HepG2 (cell line): ENCODE measurements around the gene KDM4B. TPM values are rescaled to one million over a fixed set of nuclear protein-coding genes. Genes with fewer than 3 reads are reported as not detected.

Experiments
- ATAC-seq: fragments of 200-7000 bp; cut with Tn5 transposase; 3 replicates; pipeline ENCODE4 v1.9.1; 2020; ENCODE audit warnings: mild to moderate bottlenecking, moderate library complexity
- BruUV-seq: library from RNA; stranded (reverse); fragments of 400-500 nt; replicated peaks from 2 replicates; lab custom pipeline; 2021; lab: Mats Ljungman, UMichigan
- CTCF ChIA-PET: fragments of 300-600 bp; formaldehyde crosslinking; extraction: SDS; loops from one replicate; lab custom pipeline; 2021; ENCODE audit warnings: low total read pairs, inconsistent platforms, low intra/inter-chr PET ratio; lab: Yijun Ruan, JAX
- POLR2A ChIA-PET: fragments of 350-600 bp; sonication (Branson Sonifier 250); formaldehyde crosslinking; loops from one replicate; lab custom pipeline; 2020; ENCODE audit warnings: antibody characterized with exemption, inconsistent platforms; lab: Yijun Ruan, JAX
- DNase-seq: peaks from one replicate; pipeline ENCODE4 v3.0.0-alpha.2; 2015; ENCODE audit warnings: low spot score
- FAIRE-seq: peaks from 3 replicates; lab custom pipeline; 2011; peaks lifted over from hg19 to GRCh38; lab: Jason Lieb, UNC
- H2AFZ ChIP-seq: one replicate; pipeline ENCODE4 v1.6.1; 2011; ENCODE audit warnings: low read length, inconsistent platforms
- H3K27ac ChIP-seq: fragments of 300-600 bp; 3 replicates; pipeline ENCODE4 v1.8.0; 2011; ENCODE audit warnings: mixed run types, mild to moderate bottlenecking, mixed read lengths, low read length, inconsistent platforms; ENCODE audit not compliant: insufficient read depth; ENCODE audit errors: extremely low read length
- H3K27me3 ChIP-seq, 2 experiments: fragments of 200-600 bp in 1 of 2; 2 replicates in 1 of 2; 3 replicates in 1 of 2; pipeline versions ENCODE4 v1.6.0 to v1.8.0; 2011; ENCODE audit warnings: low read length in 2 of 2, mild to moderate bottlenecking in 2 of 2, moderate library complexity in 2 of 2, inconsistent platforms in 1 of 2; ENCODE audit not compliant: insufficient read depth in 2 of 2, control insufficient read depth in 1 of 2
- H3K36me3 ChIP-seq, 2 experiments: fragments of 200-600 bp in 1 of 2; replicated peaks in 1 of 2; 2 replicates in 1 of 2; 3 replicates in 1 of 2; pipeline versions ENCODE4 v1.5.1 to v1.8.0; 2011; ENCODE audit warnings: low read length in 2 of 2, inconsistent platforms in 1 of 2; ENCODE audit not compliant: insufficient read depth in 2 of 2, control insufficient read depth in 1 of 2
- H3K4me1 ChIP-seq: 2 replicates; pipeline ENCODE4 v1.5.1; 2012; ENCODE audit warnings: low read length, inconsistent platforms; ENCODE audit not compliant: insufficient read depth
- H3K4me2 ChIP-seq: 2 replicates; pipeline ENCODE4 v1.6.0; 2011; ENCODE audit warnings: low read depth, low read length, inconsistent platforms
- H3K4me3 ChIP-seq, 3 experiments: fragments of 200-600 bp in 1 of 3; sonication (generic), shearing (Covaris generic) in 1 of 3; replicated peaks in 1 of 3; 2 replicates each; pipeline ENCODE4 v1.5.1; 2011 to 2016; ENCODE audit warnings: low read length in 3 of 3, inconsistent platforms in 2 of 3, low read depth in 2 of 3, mild to moderate bottlenecking in 2 of 3, control low read depth in 1 of 3, mixed read lengths in 1 of 3; ENCODE audit not compliant: insufficient read depth in 1 of 3
- H3K79me2 ChIP-seq: one replicate; pipeline ENCODE4 v1.6.1; 2011; ENCODE audit warnings: low read length, inconsistent platforms; ENCODE audit not compliant: insufficient read depth
- H3K9ac ChIP-seq: 2 replicates; pipeline ENCODE4 v1.6.0; 2011; ENCODE audit warnings: mild to moderate bottlenecking, low read depth, low read length, inconsistent platforms; ENCODE audit not compliant: insufficient read depth
- H3K9me3 ChIP-seq: 2 replicates; pipeline ENCODE4 v1.5.1; 2012; ENCODE audit warnings: mild to moderate bottlenecking, low read length
- H4K20me1 ChIP-seq: 2 replicates; pipeline ENCODE4 v1.6.0; 2011; ENCODE audit warnings: inconsistent platforms, mild to moderate bottlenecking, low read length, moderate library complexity; ENCODE audit not compliant: insufficient read depth
- ARID2 ChIP-seq: sonication (generic); formaldehyde crosslinking; IDR thresholded peaks from 2 replicates; pipeline ENCODE4 v1.8.1; 2022; ENCODE audit warnings: mild to moderate bottlenecking, missing genetic modification reagents, borderline replicate concordance
- CREB3 ChIP-seq: sonication (generic); formaldehyde crosslinking; IDR thresholded peaks from 2 replicates; pipeline ENCODE4 v1.5.0; 2020; ENCODE audit warnings: missing genetic modification reagents
- GATA4 ChIP-seq: sonication (generic); IDR thresholded peaks from 2 replicates; pipeline ENCODE4 v1.6.1; 2016; ENCODE audit warnings: antibody characterized with exemption, low read depth, borderline replicate concordance
- NFKB2 ChIP-seq: sonication (generic); formaldehyde crosslinking; IDR thresholded peaks from 2 replicates; pipeline ENCODE4 v1.4.0; 2020; ENCODE audit warnings: missing genetic modification reagents, borderline replicate concordance
- SALL2 ChIP-seq: sonication (generic); formaldehyde crosslinking; IDR thresholded peaks from 2 replicates; pipeline ENCODE4 v1.8.1; 2023; ENCODE audit warnings: mild to moderate bottlenecking, missing genetic modification reagents, inconsistent platforms
- SAP130 ChIP-seq: IDR thresholded peaks from 2 replicates; pipeline ENCODE4 v1.6.1; 2016; ENCODE audit warnings: low read depth
- SMAD1 ChIP-seq: sonication (generic); formaldehyde crosslinking; IDR thresholded peaks from 2 replicates; pipeline ENCODE4 v1.4.0; 2020; ENCODE audit warnings: missing genetic modification reagents, low read depth, mild to moderate bottlenecking, borderline replicate concordance
- ZFP91 ChIP-seq: sonication (generic); formaldehyde crosslinking; IDR thresholded peaks from 2 replicates; pipeline ENCODE4 v1.9.0; 2022; ENCODE audit warnings: missing genetic modification reagents, mild to moderate bottlenecking, borderline replicate concordance
- ZNF12 ChIP-seq: sonication (generic); formaldehyde crosslinking; IDR thresholded peaks from 2 replicates; pipeline ENCODE4 v1.5.0; 2020; ENCODE audit warnings: missing genetic modification reagents
- ZNF75D ChIP-seq: sonication (generic); formaldehyde crosslinking; IDR thresholded peaks from 2 replicates; pipeline ENCODE4 v1.8.1; 2023; ENCODE audit warnings: missing genetic modification reagents, mild to moderate bottlenecking, borderline replicate concordance
- ZNF788 ChIP-seq: sonication (generic); formaldehyde crosslinking; IDR thresholded peaks from 2 replicates; pipeline ENCODE4 v1.5.0; 2020; ENCODE audit warnings: mild to moderate bottlenecking, missing genetic modification reagents, borderline replicate concordance
- WGBS: methylation state at CpG from one replicate; pipeline ENCODE4 v1.1.6; 2017; ENCODE audit warnings: low lambda C conversion rate; 5-methylcytosine and 5-hydroxymethylcytosine counted together
- in situ Hi-C: cut with HindIII; loops from 2 replicates; pipeline ENCODE4 v1.10.0; 2017; ENCODE audit warnings: low pct_unique_long_range_greater_than_20kb; ENCODE audit not compliant: extremely low pct_ligation_motif_present
- intact Hi-C: fragments of 100-400 bp; cut with micrococcal nuclease; formaldehyde crosslinking; loops from one replicate; pipeline ENCODE4 v1.10.0; 2022; ENCODE audit not compliant: unreplicated experiment
- polyA plus RNA-seq, 8 experiments: library from polyadenylated mRNA; depleted of rRNA in 3 of 8; stranded (reverse) in 7 of 8; unstranded in 1 of 8; fragments of >200 nt; fragmentation: Illumina TruSeq in 4 of 8; extraction: Trizol in 4 of 8; gene quantifications; 2 replicates each; pipeline versions ENCODE4 v1.2.1 to v1.2.3, GENCODE V29; 2011 to 2016; ENCODE audit warnings: low read depth in 4 of 8, missing spikeins in 1 of 8, mixed read lengths in 1 of 8; ENCODE audit not compliant: insufficient read depth in 1 of 8
- total RNA-seq, 5 experiments: library from RNA; depleted of rRNA; stranded (reverse); fragments of >200 nt; fragmentation: Illumina TruSeq; extraction: Trizol; gene quantifications; 2 replicates each; pipeline ENCODE4 v1.2.3, GENCODE V29; 2016; ENCODE audit warnings: low read depth in 1 of 5

The KDM4B gene
- total and polyA plus RNA-seq, 2 of the 13 experiments (the other 11 are each of a cell fraction or from before 2014, with no cell fraction given), result 4.9 to 14.6 TPM

DNA sequence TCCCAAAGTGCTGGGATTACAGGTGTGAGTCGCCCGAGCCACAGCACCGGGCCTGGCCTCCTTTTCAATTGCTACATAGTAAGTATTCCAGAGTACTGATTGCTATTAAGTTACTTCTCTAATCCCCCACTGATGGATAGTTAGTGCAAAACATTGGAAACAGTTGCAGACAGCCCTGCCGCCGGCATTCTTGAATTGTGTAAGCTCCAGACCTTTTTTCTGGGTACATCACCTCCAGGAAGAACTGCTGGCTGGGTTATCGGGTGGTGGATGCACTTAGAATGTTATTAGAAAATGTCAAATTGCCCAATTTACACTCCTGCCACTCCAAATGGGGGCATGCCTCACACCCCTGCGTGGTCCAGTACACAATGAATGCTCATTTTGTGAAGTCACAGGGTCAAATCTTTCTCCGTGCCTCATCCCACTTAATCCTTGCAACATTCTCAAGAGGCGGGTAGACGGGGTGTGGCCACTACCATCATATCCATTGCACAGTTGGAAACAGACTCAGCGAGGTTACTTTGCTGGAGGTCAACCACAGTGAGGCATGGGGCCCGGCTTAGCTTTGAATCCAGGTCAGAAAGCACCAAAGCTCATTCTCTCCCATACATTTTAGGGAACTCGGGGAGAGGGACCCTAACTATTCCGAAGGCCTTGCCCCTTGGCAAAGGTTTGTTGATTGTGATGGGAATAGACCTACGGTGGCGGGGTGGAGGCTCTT, 1.0 kb upstream of the KDM4B start (continued):
- no peak for TF ChIP-seq SALL2

GRCh38 chr19:4969292-4969771, 419 bp downstream of the KDM4B start:
- ATAC-seq, result no peak
- H3K36me3 ChIP-seq, result no peaks in the 10 kb centered on the region
- peaks cover 41% of the 10 kb centered on the region for H3K79me2 ChIP-seq
- H2AFZ ChIP-seq, result no peak overlapping the region
- peak overlapping the region; percentile 97 for H3K4me2 ChIP-seq
- FAIRE-seq, result no peak
- H3K9me3 ChIP-seq, result no peaks in the 10 kb centered on the region
- CTCF ChIA-PET, result no interaction called here
- H3K9ac ChIP-seq, result peak overlapping the region; percentile 73; the same call in 1 of the 2 replicates
- peak overlapping the region; percentile 73 to 93 (median 82) for H3K4me3 ChIP-seq
- POLR2A ChIA-PET, result interaction anchor here (0.8 to 1.6 kb wide), 12 partner anchors 10 to 650 kb away, joined by 3 to 8 read pairs (median 4); partner anchors contain the start of genes FEM1A and PLIN3
- H3K27me3 ChIP-seq, result no peaks in the 10 kb centered on the region; a peak in 1 of 5 replicates
- in situ Hi-C loops (no loop called here), intact Hi-C loops (no loop called here)
- WGBS, result 3% methylated on average over 8 of the region's 54 CpGs
- peak overlapping the region; percentile 45 for H3K27ac ChIP-seq
- no peak for DNase-seq
- H4K20me1 ChIP-seq, result peaks cover 36% of the 10 kb centered on the region
- peaks cover 35% of the 10 kb centered on the region for H3K4me1 ChIP-seq
- no TSS peak for BruUV-seq
- TF ChIP-seq NFKB2 (CRISPR knock-in tag) (no peak), SMAD1 (no peak)

- Histone ChIP-seq H3K4me2 (peak overlapping the region; percentile 97), H2AFZ (no peak overlapping the region), H3K27me3 (no peaks in the 10 kb centered on the region; a peak in 1 of 5 replicates), H3K9ac (peak overlapping the region; percentile 73), H3K79me2 (peaks cover 46% of the 10 kb centered on the region), H3K4me1 (peaks cover 41% of the 10 kb centered on the region), H3K4me3 (peak overlapping the region; percentile 73 to 93 (median 82)), H3K36me3 (no peaks in the 10 kb centered on the region), H3K9me3 (no peaks in the 10 kb centered on the region), H3K27ac (peak overlapping the region; percentile 45), H4K20me1 (peaks cover 40% of the 10 kb centered on the region)
- intact Hi-C loops (no loop called here), in situ Hi-C loops (no loop called here)
- WGBS, result under 1% methylated on average over 17 of the region's 25 CpGs
- POLR2A ChIA-PET, result interaction anchor here (1.2 to 1.6 kb wide), 2 partner anchors 102 to 157 kb away, joined by 3 to 8 read pairs; partner anchors contain the start of gene PLIN3
- no peak for DNase-seq
- ATAC-seq, result no peak
- CTCF ChIA-PET, result no interaction called here
- BruUV-seq, result TSS peak; percentile 72
- FAIRE-seq, result no peak
- TF ChIP-seq ZNF75D (CRISPR knock-in tag) (no peak), CREB3 (CRISPR knock-in tag) (no peak), SAP130 (CRISPR knock-in tag) (peak; percentile 27; the same call in 1 of the 2 replicates), ZFP91 (CRISPR knock-in tag) (0 out of 2 replicates have a peak, but pooled peaks have one; percentile 7), ZNF12 (CRISPR knock-in tag) (no peak), ARID2 (CRISPR knock-in tag) (no peak), ZNF788 (CRISPR knock-in tag) (peak; percentile 36; the same call in 1 of the 2 replicates), GATA4 (no peak)
Observed at GRCh38 chr19:4969772-4970531, 1.0 kb downstream of the KDM4B start.
